HG03460 (cell line): Measurements from ENCODE around the gene SMIM24.

Experiments used
- ATAC-seq: cut with Tn5 transposase; IDR thresholded peaks from one replicate; pipeline ENCODE4 v1.9.1; 2021; ENCODE audit not compliant: unreplicated experiment

SMIM24 gene

DNA sequence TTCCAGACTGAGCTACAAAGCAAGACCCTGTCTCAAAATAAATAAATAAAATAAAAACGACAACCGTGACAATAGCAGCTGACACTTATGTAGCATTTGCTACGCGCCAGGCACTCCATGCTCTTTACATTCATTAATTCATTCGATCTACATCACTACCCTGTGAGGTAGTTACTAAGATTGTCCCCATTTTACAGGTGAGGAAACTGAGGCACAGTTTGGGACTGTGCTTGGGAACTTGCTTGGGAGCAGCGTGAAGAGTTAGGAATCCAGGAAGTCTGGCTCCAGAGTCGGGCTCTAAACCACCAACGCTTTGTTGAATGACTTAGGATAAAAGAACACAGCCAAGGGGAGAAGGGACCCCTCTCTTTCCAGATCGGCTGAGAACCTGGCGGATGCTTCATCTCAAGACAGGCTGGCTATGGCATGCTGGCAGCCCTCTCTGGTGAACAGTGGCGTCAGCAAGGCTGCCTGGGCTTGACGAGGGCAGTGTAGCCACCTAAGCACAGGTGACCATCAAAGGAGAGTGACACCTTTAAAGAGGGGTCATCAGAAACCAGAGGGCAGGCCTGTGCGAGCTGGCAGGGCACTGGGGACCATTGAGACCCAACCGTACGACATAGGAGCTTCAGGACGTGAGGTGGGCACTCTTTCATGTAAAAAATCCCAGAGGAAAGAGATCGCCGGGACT, 19.6 kb upstream of the SMIM24 start:
- ATAC-seq = no peak

DNA sequence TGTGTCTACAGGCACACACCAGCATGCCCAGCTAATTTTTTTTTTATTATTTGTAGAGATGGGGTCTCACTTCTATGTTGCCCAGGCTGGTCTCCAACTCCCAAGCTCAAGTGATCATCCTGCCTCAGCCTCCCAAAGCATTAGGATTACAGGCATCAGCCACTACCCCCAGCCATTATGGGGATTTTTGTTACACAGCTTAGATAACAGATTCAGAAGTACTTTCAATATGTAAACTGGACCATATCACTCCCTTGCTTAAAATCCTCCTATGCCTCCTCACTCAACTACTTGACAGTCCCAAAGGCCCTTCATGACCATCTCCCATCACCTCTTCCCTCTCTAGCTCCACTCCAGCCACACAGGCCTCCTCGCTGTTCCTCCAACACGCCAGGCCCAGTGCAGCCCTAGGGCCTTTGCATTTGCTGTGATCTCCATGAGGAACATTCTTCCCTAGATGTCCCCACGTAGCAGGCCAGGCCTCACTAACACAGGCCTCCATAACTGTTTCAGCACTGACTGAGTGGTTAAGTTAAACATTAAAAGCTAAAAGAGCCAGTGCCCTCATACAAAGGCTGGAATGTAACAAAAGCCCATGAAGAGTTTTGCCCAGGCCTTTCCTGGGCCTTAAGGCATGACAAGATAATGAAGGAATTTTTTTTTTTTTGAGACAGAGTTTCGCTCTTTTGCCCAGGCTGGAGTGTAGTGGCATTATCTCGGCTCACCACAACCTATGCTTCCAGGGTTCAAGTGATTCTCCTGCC, 17.6 kb upstream of the SMIM24 start:
- no peak for ATAC-seq

DNA sequence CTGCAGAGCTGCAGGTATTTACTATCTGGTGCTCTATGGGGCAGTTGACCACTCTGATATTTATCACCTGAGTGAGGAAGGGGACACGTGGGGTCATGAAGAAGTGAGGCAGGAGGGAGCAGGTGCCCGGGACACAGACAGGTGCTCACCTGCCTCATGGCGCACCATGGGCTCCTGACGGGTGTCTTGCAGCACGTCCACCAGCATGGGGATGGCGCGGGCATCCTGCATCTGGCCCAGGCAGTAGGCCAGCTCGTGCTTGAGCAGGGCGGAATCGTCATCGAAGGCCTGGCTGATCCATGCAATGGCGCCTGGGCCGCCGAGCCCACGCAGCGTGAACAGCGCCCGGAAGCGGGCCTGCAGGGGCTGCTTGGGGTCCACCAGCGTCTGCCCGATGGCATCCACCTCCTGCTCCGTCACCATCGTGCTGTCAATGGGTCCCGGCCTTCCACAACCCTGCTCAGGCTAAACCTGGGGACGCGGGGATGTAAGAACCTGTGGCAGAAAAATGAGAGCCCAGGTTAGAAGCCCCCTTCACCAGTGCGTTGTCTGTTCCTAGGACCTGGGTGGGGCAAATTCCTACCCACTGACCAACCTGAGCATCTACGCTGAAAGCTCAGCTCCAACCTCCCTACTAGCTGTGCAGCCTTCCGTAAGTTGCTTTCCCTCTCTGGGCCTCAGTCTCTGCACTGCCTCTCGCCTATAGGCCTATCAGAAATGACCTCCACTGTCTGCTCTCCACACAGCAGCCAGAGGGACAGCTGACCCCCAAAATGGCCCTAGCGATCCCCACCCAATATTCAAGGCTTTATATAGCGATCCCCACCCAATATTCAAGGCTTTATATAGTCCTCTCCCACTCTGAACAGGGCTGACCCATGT, 16.3 kb upstream of the SMIM24 start:
- ATAC-seq = no peak

DNA sequence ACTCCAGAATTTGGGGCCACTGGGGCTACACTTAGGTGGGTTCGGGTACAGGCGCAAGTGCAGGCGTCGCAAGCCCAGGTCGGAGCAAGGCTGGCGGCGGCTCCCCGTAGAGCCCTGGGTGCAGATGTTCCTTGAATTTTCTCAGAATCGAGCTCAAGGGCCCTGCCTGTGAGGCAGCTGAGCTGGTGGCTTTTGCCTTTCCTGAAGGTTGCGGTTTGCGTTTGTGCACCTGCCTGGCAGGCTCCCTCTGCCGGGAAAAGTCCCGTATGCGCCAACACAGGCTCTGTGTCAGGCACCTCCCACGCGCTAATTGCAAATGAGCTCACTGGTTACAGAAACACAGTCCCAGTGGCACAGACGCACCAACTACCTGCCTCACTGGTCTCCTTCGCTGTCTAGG, 14.2 kb upstream of the SMIM24 start:
- no peak for ATAC-seq

DNA sequence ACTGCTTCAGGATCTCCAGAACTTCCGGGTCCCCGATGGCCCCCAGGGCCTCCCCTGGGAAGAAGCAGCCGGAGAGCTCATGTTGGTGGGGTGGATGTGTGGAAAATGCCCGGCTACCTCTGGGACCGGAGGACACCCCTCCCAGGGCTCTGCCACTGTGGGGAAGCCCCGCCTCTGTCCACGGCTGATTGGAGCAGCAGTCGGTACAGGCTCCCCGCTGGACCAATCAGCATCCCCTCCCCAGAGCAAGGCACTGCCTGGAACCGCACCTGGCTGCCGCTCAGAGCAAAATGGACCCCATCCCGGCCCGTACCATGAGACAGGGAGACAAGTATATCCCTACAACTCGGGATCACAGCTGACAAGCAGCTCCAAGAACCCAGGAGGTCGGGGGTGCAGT, 13.7 kb upstream of the SMIM24 start:
- no peak for ATAC-seq

DNA sequence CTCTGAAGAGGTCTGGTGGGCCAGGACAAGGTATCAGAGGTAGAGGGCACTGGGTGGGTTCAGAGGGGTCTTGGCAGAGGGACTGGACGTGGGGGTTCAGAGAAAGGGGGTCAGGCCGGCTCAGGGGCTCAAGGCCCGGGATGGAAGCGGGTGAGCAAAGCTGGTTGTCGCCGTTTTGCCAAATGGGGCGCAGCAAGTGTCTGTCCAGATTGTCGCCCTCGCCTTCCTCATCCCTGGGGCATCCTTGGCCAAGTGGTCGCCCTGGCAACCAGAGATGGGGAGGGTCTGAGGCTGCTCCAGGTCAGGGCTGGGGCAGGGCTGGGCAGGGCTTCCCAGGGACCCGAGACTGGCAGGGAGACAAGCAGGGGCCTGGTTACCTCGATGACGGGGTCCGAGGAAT, 13.3 kb upstream of the SMIM24 start:
- no peak for ATAC-seq

DNA sequence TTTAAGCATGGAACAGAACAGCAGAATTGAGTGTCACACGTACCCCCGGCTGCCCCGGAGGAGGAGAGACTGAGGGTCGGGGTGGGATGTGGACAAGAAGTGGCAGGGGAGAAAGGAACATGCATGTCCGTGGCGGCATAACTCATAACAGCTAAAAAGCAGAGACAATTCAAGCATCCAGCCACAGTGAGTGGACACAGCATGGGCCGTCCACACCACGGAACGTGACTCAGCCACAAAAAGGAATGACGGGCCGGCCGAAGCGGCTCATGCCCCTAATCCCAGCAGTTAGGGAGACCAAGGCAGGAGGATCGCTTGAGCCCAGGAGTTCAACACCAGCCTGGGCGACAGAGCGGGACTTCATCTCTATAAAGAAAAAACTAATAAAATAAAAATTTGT, 12.6 kb upstream of the SMIM24 start:
- ATAC-seq = no peak

DNA sequence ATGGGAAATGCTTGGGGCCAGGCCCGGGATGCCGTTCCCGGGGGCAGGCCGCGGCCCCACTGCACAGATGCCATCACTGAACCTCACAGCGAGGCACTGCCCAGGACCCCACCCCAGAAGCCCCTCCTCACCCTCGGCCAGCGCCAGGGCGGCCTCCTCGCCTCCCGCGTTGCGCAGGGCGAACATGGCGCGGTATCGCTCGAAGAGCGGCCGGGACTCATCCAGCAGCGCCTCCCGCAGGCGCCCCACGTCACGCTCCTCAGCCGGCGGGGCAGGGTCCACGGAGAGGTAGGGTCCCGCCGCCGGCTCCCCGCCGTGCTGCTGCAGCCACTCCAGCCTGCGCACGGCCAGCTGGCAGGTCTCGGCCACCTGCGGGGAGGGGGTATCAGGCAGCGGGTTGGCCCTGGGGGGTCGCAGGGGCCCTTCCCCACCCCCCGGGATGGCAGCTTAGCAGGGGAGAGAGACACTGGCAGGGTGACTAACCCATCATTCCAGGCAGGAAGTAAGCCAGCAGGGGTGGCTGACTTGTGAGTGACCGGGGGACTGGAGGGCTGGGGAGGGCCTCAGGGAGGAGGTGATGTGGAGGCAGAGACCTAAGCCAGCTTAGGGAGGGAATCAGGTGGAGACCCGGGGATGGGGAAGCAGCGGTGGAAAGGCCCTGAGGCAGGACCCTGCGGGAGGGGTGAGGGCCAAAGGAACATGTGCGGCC, 12.0 kb upstream of the SMIM24 start:
- ATAC-seq = no peak

DNA sequence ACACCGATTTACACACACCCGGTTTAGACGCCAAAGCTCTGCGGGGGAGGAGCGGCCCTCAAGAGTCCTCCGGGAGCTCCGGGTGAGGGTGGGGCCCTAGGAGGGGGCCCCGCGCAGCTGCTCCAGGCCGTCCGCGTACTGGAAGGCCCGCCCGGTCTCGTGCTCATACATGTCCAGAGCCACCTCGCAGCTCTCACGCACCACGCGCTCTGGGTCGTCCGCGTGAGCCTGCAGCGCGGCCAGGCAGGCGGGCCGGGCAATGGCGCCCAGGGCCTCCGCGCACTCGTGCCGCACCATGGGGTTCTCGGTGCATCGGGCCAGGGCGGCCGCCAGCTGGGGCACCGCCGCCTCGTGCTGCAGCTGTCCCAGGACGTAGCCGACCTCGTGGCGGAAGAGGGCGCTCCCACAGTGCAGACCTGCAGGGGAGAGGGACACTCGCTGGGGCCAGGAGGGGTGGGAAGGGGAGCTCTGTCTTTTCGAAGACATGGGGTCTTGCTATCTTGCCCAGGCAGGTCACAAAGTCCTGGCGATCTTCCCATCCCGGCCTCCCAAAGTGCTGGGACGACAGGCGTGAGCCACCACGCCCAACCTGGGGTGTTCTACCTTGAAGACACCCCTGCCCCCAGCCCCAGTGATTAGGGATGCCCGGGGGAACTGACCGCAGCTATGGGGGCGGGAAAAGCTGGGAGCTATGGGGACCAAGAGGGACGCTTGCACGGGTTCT, 11.2 kb upstream of the SMIM24 start:
- no peak for ATAC-seq

DNA sequence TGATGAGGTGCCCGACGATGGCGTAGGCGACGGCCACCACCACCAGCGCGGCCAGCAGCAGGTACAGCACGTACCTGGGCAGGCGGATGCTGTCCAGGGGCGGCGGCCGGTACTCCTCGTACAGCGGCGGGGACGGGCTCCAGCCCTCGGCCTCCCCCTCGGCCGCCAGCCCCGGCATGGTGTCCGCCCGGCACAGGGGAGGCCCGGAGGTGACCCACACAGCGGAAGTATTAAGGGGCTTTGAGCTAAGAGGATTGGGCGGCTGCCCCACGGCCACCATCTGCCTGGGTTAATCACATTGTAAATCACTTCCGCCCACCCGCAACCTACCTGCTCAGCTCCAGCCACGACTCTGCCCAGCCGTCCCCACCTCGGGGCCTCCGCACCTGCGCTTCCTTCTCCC, 2.9 kb upstream of the SMIM24 start, which contains the start of gene SMIM44:
Gene SMIM44, minus strand, starts transcription at position 216 of the 403 bp plus-strand sequence. Its CDS starts 38 bp downstream, at position 178.
- ATAC-seq = no peak

DNA sequence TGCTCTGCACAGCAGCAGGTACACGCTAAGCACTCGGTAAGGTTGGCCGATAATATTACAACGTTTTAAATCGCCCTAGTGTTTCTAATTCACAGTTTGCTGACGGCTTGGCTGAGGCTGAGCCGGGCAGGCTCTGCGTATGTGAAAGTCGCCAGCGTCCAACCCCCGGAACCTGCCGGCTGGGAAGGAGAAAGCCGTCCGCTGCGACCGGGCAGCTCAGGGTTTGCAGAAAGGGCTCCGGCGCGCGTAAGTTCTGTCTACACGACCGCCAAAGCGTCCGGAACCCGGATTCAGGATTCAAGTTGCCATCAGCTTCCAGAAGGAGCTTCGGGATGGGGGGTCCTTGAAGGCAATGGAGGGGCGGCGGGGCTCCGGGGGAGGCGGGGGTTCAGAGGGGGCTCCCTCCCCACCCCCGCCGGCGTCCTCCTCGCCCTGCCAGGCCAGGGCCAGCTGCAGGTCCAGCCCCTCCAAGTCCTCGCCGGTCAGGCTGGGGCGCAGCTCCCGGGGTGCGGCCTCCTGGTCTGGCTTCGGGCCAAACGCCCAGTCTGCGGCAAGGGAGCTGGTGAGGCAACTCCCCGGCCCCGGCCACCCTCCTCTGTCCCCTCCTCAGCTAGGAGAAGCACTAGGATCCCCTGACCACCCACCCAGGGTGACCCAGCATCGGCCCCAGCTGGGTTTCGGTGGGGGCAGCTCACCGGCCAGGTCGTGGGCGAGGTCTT, 2.3 kb upstream of the SMIM24 start:
- no peak for ATAC-seq

DNA sequence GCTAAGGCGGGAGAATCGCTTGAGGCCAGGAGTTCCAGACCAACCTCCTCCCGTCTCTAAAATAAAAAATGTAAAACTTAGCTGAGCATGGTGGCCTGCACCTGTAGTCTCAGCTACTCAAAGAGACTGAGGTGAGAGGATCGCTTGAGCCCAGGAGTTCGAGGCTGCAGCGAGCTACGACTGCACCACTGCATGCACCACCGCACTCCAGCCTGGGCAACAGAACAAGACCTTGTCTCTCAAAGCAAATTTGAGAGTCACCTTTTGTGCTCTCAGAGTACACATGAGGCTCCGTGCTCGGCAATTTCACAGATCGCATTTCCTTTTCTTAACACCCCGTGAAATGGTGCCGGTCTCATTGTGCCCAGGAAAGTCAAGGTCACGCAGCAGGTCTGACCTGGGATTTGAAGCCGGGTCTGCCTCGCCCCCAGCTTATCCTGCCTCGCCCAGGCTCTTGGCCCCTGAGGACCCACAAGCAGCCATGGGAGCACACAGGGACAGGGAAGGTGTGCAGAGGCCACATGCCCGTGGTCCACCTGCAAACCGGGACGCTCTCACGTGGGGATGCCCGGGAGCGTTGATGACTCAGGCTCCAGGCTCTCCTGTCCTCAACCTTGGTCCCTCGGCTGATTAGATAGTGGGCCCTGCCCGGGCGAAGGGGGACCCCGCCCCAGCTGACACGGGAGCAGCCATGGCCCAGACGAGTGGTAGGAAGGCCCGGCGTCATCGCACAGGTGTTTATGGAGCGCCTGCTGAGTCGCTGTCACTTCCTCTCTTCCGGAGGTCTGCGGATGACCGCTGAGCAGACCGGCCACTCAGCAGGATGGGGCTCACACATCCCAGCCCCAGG, 1.1 kb upstream of the SMIM24 start:
- no peak for ATAC-seq

DNA sequence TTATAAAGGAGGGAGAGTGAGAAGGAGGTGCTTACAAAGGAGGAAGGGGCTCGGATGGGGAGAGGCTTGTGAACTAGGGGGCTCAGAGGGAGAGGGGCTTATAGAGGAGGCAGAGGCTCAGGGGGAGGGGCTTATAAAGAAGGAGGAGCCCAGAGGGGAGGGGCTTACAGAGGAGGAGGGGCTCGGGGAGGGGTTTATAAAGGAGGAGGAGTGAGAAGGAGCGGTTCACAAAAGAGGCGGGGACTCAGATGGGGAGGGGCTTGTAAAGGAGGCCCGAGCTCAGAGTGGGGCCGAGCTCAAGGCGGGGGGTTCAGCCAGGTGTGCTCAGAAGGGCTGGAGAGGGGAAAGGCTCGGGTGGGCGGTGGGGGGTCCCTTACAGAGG, 500 bp downstream of the SMIM24 start:
- ATAC-seq = no peak

DNA sequence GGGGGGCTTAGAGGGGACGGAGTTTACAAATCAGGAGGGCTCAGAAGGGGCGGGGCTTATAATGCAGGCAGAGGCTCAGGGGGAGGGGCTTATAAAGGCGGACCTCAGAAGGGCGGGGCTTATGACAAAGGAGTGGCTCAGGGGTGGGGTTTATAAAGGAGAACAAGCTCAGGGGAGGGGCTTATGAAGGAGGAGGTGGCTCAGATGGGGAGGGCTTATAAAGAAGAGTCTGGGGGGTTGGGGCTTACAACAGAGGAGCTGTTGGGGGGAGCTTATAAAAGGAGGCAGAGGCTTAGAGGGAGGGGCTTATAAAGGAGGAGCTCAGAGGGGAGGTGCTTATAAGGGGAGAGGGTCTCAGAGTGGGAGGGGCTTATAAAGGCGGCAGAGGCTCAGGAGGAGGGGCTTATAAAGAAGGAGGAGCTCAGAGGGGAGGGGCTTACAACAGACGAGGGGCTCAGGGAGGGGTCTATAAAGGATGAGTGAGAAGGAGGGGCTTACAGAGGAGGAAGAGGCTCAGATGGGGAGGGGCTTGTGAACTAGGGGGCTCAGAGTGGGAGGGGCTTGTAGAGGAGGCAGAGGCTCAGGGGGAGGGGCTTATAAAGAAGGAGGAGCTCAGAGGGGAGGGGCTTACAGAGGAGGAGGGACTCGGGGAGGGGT, 1.0 kb downstream of the SMIM24 start:
- no peak for ATAC-seq

DNA sequence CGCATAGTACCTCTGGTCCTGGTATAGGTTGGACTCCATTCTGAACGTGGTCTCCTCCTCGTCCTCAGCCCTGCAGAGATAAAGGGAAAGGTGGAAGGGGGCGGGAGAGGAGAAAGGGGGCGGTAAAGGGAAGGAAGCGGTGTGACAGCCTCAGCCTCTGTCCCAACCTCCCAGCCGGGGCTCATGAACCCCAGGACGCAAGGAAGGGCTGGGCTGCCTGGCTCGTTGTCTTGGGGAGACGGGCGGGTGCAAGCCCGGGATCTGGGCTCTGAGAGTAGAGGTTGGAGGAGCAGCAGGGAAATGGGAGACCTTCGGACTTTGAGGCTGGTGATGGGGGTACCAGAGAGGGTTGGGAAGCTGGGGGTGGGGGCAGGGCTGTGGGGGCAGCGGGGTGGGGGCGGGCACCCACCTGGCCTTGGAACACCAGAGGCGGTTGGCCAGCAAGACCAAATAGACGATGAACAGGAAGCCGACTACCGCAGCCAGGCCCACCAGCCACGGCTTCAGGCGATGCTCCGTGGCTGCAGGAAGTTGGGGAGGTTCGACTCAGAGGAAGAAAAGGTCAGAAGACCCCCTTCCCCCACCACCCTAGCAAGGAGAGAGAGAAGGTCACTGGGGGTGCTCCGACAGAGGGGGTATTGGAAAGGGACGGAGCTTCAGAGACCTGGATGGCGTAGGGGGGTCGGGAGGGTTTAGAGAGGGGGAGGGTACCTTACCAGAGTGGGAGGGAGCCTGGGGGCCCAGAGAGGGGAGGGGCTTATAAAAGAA, 1.7 kb downstream of the SMIM24 start:
- ATAC-seq = no peak

DNA sequence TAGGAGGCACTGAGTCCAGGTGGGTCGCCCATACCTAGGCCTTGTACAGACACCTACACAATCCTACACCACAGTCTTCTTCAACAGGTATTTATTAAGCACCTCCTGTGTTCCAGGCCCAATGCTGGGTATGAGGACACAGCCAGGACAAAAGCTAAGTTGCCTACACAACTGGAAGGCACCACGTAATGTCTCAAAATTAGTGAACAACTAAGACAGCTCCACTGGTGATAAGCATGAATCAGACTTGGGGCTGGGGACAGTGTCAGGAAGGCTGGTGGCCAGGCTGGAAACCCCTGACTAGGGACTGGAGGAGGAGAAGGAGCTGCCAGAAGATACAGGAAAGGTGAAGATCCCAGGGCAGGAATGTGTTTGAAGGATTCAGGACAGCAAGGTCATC, 2.4 kb downstream of the SMIM24 start:
- ATAC-seq = no peak

DNA sequence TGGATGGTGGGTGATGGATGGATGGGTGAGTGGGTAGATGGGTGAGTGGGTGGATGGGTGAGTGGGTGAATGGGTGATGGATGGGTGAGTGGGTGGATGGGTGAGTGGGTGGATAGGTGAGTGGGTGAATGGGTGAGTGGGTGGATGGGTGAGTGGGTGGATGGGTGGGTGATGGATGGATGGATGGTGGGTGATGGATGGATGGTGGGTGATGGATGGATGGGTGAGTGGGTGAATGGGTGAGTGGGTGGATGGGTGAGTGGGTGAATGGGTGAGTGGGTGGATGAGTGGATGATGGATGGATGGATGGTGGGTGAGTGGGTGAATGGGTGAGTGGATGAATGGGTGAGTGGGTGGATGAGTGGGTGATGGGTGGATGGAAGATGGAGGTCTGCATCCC, 2.8 kb downstream of the SMIM24 start:
- no peak for ATAC-seq

DNA sequence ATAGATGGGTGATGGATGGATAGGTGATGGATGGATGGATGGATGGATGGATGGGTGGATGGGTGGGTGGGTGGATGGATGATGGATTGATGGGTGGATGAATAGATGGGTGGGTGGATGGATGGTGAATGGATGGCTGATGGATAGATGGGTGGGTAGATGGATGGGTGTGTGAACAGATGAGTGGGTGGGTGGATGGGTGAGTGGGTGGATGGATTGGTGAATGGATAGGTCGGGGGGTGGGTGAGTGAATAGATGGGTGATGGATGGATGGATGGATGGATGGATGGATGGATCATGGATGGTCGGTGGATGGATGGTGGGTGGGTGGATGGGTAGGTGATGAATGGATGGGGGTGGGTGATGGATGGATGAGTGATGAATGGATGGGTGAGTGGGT, 3.5 kb downstream of the SMIM24 start:
- no peak for ATAC-seq
